Measurements from ENCODE around the gene SKAP2. TPM values are rescaled to one million over a fixed set of nuclear protein-coding genes. Genes with fewer than 3 reads are reported as not detected.

Gene SKAP2
- total and polyA plus RNA-seq, 8 donors = 4.6 to 127 (median 9.6) TPM

DNA sequence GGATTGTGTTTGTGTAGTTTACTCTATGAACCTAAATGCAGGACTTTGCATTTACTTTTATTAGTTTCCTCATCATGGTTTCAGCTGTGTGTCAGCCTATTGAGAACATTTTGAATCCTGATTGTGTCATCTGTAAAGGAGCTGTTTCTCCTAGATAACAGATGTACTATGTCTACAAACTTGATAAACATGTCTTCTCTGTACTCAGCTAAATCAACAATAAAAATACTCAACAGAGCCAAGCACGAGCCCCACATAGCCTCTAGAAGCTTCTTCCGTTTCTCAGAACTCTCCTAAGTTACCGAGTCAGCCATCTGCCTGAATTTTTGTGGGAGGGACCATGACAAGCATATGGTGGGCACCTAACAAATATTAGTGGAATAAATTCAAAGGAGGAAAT lies 234.7 kb downstream of the SKAP2 start:
- Histone ChIP-seq H3K9me3 (no peaks in the 10 kb centered on the region), H3K27ac (no peak overlapping the region), H3K27me3 (no peaks in the 10 kb centered on the region), H3K36me3 (no peaks in the 10 kb centered on the region), H3K4me3 (no peak overlapping the region), H3K4me1 (no peaks in the 10 kb centered on the region)
- 63 to 79% (median 77%) methylated on average over 3 of the region's 3 CpGs for WGBS, 5 donors
- TF ChIP-seq EP300 (IDR thresholded peaks at IDR 0.05) = no peak
- TF ChIP-seq, protein P1, sequence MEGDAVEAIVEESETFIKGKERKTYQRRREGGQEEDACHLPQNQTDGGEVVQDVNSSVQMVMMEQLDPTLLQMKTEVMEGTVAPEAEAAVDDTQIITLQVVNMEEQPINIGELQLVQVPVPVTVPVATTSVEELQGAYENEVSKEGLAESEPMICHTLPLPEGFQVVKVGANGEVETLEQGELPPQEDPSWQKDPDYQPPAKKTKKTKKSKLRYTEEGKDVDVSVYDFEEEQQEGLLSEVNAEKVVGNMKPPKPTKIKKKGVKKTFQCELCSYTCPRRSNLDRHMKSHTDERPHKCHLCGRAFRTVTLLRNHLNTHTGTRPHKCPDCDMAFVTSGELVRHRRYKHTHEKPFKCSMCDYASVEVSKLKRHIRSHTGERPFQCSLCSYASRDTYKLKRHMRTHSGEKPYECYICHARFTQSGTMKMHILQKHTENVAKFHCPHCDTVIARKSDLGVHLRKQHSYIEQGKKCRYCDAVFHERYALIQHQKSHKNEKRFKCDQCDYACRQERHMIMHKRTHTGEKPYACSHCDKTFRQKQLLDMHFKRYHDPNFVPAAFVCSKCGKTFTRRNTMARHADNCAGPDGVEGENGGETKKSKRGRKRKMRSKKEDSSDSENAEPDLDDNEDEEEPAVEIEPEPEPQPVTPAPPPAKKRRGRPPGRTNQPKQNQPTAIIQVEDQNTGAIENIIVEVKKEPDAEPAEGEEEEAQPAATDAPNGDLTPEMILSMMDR (IDR thresholded peaks at IDR 0.05) = no peak
- peak in 1 of 3 donors; percentile 18 for TF ChIP-seq POLR2AphosphoS5 (IDR thresholded peaks at IDR 0.05)
- no peak for TF ChIP-seq POLR2A (IDR thresholded peaks at IDR 0.05)
- intact Hi-C loops (cut with DNase I; ENCODE audit: low total_unique reads) = no loop called here
- no peak for DNase-seq

DNA sequence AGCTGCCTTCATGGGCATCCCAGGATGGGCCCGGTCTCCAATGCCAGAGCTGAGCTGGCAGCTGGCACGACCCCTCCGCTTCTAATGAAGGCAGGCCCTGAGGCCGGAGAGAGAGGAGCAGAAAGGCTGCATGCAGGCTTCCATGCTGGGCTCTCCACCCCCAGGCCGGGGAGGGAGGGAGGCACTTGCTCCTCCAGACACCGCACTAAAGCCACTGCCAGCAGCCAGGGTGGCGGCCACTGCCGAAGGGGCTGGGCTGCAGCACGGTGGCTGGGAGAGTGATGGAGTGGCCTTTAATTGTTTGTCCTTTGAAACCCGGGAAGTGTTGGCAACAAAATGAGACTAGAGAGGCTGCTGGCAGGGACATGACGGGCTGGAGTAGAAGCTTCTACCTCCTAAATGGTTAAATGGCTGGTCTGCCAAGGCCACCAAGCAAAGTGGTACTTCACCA lies 236.5 kb downstream of the SKAP2 start:
- H3K27ac ChIP-seq = no peak overlapping the region
- WGBS, 5 donors = 61 to 71% (median 68%) methylated on average over 10 to 11 of the region's 11 CpGs
- no peak for TF ChIP-seq EP300 (IDR thresholded peaks at IDR 0.05)
- no peak for TF ChIP-seq POLR2AphosphoS5 (IDR thresholded peaks at IDR 0.05)
- TF ChIP-seq, protein P1 (IDR thresholded peaks at IDR 0.05) = no peak
- no peak for TF ChIP-seq POLR2A (IDR thresholded peaks at IDR 0.05)
- H3K27me3 ChIP-seq = no peaks in the 10 kb centered on the region
- no peaks in the 10 kb centered on the region for H3K36me3 ChIP-seq
- DNase-seq = peak in 1 of 2 donors; percentile 10
- H3K9me3 ChIP-seq = no peaks in the 10 kb centered on the region
- no peaks in the 10 kb centered on the region for H3K4me1 ChIP-seq
- intact Hi-C loops (cut with DNase I; ENCODE audit: low total_unique reads) = no loop called here
- no peak overlapping the region for H3K4me3 ChIP-seq

DNA sequence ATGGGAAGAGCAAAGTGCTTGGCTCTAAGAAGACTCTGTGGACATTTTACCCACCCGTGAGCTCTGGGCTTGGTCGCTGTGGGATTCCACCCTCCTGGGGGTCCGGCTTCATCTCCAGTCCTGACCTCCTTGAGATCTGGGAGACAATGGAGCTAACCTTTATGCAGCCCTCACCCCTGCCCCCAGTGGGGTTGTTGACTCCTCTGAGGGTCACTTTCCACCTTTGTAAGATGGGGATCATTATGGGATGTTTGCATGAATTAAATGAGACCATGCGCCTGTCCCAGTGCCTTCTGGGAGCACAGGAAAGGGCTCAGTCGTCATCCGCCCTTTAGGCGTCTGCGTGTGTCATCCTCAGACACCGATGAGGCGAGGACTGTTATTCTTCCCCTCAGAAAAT lies 237.2 kb downstream of the SKAP2 start:
- no peak overlapping the region for H3K27ac ChIP-seq
- no peaks in the 10 kb centered on the region for H3K9me3 ChIP-seq
- H3K36me3 ChIP-seq = no peaks in the 10 kb centered on the region
- no peaks in the 10 kb centered on the region for H3K4me1 ChIP-seq
- WGBS, 5 donors = 90 to 96% (median 94%) methylated on average over 7 to 10 of the region's 10 CpGs
- intact Hi-C loops (cut with DNase I; ENCODE audit: low total_unique reads) = no loop called here
- TF ChIP-seq EP300 (IDR thresholded peaks at IDR 0.05) (no peak), POLR2AphosphoS5 (IDR thresholded peaks at IDR 0.05) (no peak), POLR2A (IDR thresholded peaks at IDR 0.05) (no peak)
- TF ChIP-seq, protein P1 (IDR thresholded peaks at IDR 0.05) = no peak
- H3K4me3 ChIP-seq = no peak overlapping the region
- no peak for DNase-seq
- H3K27me3 ChIP-seq = no peaks in the 10 kb centered on the region

DNA sequence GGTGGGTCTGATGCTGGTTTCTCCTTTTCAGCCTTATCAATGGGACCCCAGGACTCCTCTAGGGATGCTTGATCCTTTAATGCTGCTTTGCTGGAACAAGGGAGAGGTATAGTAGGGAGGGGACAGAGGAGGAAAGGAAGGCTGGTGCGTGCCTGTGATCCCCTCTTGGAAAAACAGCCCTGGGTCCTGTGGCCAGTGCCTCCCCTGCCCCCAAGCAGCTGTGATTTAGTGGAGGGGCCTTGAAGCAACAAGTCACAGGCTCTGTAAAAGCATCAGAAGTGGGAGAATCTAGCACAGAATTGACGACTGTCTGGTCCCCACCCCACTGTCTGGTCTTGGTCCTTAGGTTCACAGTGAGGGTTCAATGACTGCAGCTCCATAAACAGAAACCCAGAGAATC lies 237.7 kb downstream of the SKAP2 start:
- intact Hi-C loops (cut with DNase I; ENCODE audit: low total_unique reads) = no loop called here
- 78 to 95% (median 92%) methylated on average over 2 of the region's 2 CpGs for WGBS, 5 donors

More for the DNA sequence above, 237.7 kb downstream of the SKAP2 start:
- no peak overlapping the region for H3K27ac ChIP-seq
- H3K4me3 ChIP-seq = no peak overlapping the region
- no peaks in the 10 kb centered on the region for H3K27me3 ChIP-seq
- no peaks in the 10 kb centered on the region for H3K4me1 ChIP-seq
- no peak for DNase-seq
- no peaks in the 10 kb centered on the region for H3K9me3 ChIP-seq
- TF ChIP-seq EP300 (IDR thresholded peaks at IDR 0.05) (no peak), POLR2A (IDR thresholded peaks at IDR 0.05) (no peak), POLR2AphosphoS5 (IDR thresholded peaks at IDR 0.05) (no peak)
- TF ChIP-seq, protein P1 (IDR thresholded peaks at IDR 0.05) = no peak
- no peaks in the 10 kb centered on the region for H3K36me3 ChIP-seq
